GM18867 (cell line): ENCODE measurements around the gene FITM1.

Experiments
- ATAC-seq: cut with Tn5 transposase; IDR thresholded peaks from one replicate; pipeline ENCODE4 v1.9.1; 2021; ENCODE audit warnings: mild to moderate bottlenecking, moderate library complexity; ENCODE audit not compliant: unreplicated experiment

Gene FITM1

GRCh38 chr14:24179961-24180796 lies 49.7 kb downstream of the FITM1 start:
- no peak for ATAC-seq

GRCh38 chr14:24181371-24182077 lies 51.1 kb downstream of the FITM1 start:
- no peak for ATAC-seq
